ENCODE data around the gene TMEM184B. TPM values are rescaled to one million over a fixed set of nuclear protein-coding genes. Genes with fewer than 3 reads are reported as not detected.
A peak's percentile ranks its signal among the peaks of the same experiment; 100 is the strongest.

The TMEM184B gene
- total and polyA plus RNA-seq, 2 experiments from 2014 or later: 42.2 to 95.1 TPM

- H3K27ac Mint-ChIP-seq: peak overlapping the region; percentile 77; the same call in 1 of the 2 replicates
- Histone ChIP-seq H3F3A (replicated peaks; ENCODE audit: low read depth) (peaks cover 45% of the 10 kb centered on the region), H3K4me3 (no peak overlapping the region), H3K4me1 (ENCODE audit: insufficient read depth) (peaks cover 35% of the 10 kb centered on the region), H3K9me2 (ENCODE audit: insufficient read depth) (no peaks in the 10 kb centered on the region), H3K27ac (ENCODE audit: low read depth) (peak overlapping the region; percentile 87), H3K79me2 (replicated peaks; ENCODE audit: insufficient read depth) (peaks cover 87% of the 10 kb centered on the region), H4K20me1 (replicated peaks; ENCODE audit: insufficient read depth) (peaks cover 88% of the 10 kb centered on the region), H3K36me3 (ENCODE audit: insufficient read depth) (peaks cover 39% of the 10 kb centered on the region), H2AFZ (no peak overlapping the region), H3K4me2 (no peak overlapping the region), H3K27me3 (ENCODE audit: insufficient read depth) (no peaks in the 10 kb centered on the region)
- H3K4me3 Mint-ChIP-seq: no peak overlapping the region
- peaks cover 38% of the 10 kb centered on the region for H3K4me1 Mint-ChIP-seq
- peaks cover 77% of the 10 kb centered on the region for H3K36me3 Mint-ChIP-seq (ENCODE audit: low read depth)
- TF ChIP-seq CTCF (conservative IDR thresholded peaks at IDR 0.05; ENCODE audit: low read depth in 2 of 2): peak; percentile 15 to 22; a peak in 2 of 4 replicates
- no peak for TF ChIP-seq ZNF114 (CRISPR knock-in tag; IDR thresholded peaks at IDR 0.05)
- H3K9me3 Mint-ChIP-seq: no peaks in the 10 kb centered on the region
- no peak for DNase-seq (ENCODE audit: low spot score)
- peak; percentile 24 for ATAC-seq
- H3K27me3 Mint-ChIP-seq (ENCODE audit: insufficient read depth, low read depth, poor library complexity): peaks cover 15% of the 10 kb centered on the region
Measured at GRCh38 chr22:38304526-38304925, 31.7 kb upstream of the TMEM184B start.

DNA sequence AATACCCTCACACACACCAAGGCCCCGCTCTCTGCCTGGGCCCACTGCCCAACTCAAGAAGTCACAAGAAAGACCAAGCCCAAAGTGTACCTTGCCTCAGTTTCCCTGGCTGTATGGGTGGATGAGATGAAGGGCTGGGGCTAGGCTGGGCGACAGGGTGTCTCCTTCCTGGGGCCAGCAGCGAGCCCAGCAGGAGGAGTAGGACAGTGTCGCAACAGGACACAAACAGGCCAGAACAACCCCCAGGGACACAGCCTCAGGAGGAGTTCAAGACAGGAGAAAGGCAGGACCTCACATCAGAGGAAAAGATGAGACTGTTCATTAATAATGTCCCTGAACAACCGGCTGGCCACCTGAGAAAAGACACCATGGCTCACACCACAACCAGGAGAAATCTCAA is 31.2 kb upstream of the TMEM184B start:
- Histone ChIP-seq H3K27me3 (ENCODE audit: insufficient read depth) (no peaks in the 10 kb centered on the region), H3K4me3 (no peak overlapping the region), H3K27ac (ENCODE audit: low read depth) (peak overlapping the region; percentile 87), H3K79me2 (replicated peaks; ENCODE audit: insufficient read depth) (peaks cover 81% of the 10 kb centered on the region), H3K36me3 (ENCODE audit: insufficient read depth) (peaks cover 41% of the 10 kb centered on the region), H4K20me1 (replicated peaks; ENCODE audit: insufficient read depth) (peaks cover 87% of the 10 kb centered on the region), H3F3A (replicated peaks; ENCODE audit: low read depth) (peaks cover 48% of the 10 kb centered on the region), H3K4me2 (no peak overlapping the region), H2AFZ (no peak overlapping the region), H3K9me2 (ENCODE audit: insufficient read depth) (no peaks in the 10 kb centered on the region), H3K4me1 (ENCODE audit: insufficient read depth) (peaks cover 35% of the 10 kb centered on the region)
- DNase-seq (ENCODE audit: low spot score) (no peak), ATAC-seq (no peak)
- H3K27ac Mint-ChIP-seq: peak overlapping the region; percentile 77
- H3K36me3 Mint-ChIP-seq (ENCODE audit: low read depth): peaks cover 81% of the 10 kb centered on the region
- no peak for TF ChIP-seq POLR2AphosphoS5 (IDR thresholded peaks at IDR 0.05; ENCODE audit: low read depth)
- TF ChIP-seq JUNB (IDR thresholded peaks at IDR 0.05; ENCODE audit: unreplicated experiment): no peak
- TF ChIP-seq, protein P1, sequence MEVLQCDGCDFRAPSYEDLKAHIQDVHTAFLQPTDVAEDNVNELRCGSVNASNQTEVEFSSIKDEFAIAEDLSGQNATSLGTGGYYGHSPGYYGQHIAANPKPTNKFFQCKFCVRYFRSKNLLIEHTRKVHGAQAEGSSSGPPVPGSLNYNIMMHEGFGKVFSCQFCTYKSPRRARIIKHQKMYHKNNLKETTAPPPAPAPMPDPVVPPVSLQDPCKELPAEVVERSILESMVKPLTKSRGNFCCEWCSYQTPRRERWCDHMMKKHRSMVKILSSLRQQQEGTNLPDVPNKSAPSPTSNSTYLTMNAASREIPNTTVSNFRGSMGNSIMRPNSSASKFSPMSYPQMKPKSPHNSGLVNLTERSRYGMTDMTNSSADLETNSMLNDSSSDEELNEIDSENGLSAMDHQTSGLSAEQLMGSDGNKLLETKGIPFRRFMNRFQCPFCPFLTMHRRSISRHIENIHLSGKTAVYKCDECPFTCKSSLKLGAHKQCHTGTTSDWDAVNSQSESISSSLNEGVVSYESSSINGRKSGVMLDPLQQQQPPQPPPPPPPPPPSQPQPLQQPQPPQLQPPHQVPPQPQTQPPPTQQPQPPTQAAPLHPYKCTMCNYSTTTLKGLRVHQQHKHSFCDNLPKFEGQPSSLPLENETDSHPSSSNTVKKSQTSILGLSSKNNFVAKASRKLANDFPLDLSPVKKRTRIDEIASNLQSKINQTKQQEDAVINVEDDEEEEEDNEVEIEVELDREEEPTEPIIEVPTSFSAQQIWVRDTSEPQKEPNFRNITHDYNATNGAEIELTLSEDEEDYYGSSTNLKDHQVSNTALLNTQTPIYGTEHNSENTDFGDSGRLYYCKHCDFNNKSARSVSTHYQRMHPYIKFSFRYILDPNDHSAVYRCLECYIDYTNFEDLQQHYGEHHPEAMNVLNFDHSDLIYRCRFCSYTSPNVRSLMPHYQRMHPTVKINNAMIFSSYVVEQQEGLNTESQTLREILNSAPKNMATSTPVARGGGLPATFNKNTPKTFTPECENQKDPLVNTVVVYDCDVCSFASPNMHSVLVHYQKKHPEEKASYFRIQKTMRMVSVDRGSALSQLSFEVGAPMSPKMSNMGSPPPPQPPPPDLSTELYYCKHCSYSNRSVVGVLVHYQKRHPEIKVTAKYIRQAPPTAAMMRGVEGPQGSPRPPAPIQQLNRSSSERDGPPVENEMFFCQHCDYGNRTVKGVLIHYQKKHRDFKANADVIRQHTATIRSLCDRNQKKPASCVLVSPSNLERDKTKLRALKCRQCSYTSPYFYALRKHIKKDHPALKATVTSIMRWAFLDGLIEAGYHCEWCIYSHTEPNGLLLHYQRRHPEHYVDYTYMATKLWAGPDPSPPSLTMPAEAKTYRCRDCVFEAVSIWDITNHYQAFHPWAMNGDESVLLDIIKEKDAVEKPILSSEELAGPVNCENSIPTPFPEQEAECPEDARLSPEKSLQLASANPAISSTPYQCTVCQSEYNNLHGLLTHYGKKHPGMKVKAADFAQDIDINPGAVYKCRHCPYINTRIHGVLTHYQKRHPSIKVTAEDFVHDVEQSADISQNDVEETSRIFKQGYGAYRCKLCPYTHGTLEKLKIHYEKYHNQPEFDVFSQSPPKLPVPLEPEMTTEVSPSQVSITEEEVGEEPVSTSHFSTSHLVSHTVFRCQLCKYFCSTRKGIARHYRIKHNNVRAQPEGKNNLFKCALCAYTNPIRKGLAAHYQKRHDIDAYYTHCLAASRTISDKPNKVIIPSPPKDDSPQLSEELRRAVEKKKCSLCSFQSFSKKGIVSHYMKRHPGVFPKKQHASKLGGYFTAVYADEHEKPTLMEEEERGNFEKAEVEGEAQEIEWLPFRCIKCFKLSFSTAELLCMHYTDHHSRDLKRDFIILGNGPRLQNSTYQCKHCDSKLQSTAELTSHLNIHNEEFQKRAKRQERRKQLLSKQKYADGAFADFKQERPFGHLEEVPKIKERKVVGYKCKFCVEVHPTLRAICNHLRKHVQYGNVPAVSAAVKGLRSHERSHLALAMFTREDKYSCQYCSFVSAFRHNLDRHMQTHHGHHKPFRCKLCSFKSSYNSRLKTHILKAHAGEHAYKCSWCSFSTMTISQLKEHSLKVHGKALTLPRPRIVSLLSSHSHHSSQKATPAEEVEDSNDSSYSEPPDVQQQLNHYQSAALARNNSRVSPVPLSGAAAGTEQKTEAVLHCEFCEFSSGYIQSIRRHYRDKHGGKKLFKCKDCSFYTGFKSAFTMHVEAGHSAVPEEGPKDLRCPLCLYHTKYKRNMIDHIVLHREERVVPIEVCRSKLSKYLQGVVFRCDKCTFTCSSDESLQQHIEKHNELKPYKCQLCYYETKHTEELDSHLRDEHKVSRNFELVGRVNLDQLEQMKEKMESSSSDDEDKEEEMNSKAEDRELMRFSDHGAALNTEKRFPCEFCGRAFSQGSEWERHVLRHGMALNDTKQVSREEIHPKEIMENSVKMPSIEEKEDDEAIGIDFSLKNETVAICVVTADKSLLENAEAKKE (CRISPR knock-in tag; IDR thresholded peaks at IDR 0.05): no peak
- no peak for TF ChIP-seq CTCF (conservative IDR thresholded peaks at IDR 0.05; ENCODE audit: low read depth in 2 of 2)
- TF ChIP-seq NANOG (IDR thresholded peaks at IDR 0.05; ENCODE audit: borderline replicate concordance): no peak
- TF ChIP-seq EZH2 (IDR thresholded peaks at IDR 0.05; ENCODE audit: low read depth, unreplicated experiment): no peak
- H3K4me1 Mint-ChIP-seq: peaks cover 36% of the 10 kb centered on the region
- H3K27me3 Mint-ChIP-seq (ENCODE audit: insufficient read depth, low read depth, poor library complexity): peaks cover 15% of the 10 kb centered on the region
- no peaks in the 10 kb centered on the region for H3K9me3 Mint-ChIP-seq
- H3K4me3 Mint-ChIP-seq: no peak overlapping the region; the same call in 2 of the 3 replicates

Measured in GM23338 (cell line).